Ishikawa (cell line): ENCODE results near the gene THRAP3.

Source experiments
- CREB1 ChIP-seq: IDR thresholded peaks from 2 replicates; pipeline ENCODE4 v1.6.1; 2012; ENCODE audit warnings: low read depth
- EGR1 ChIP-seq: IDR thresholded peaks from 2 replicates; pipeline ENCODE4 v1.6.1; 2012
- EP300 ChIP-seq: IDR thresholded peaks from 2 replicates; pipeline ENCODE4 v1.6.1; 2012; ENCODE audit warnings: borderline replicate concordance
- FOXM1 ChIP-seq: IDR thresholded peaks from 2 replicates; pipeline ENCODE4 v1.6.1; 2012; ENCODE audit warnings: low read depth, borderline replicate concordance
- NFIC ChIP-seq: IDR thresholded peaks from 2 replicates; pipeline ENCODE4 v1.6.1; 2012
- RAD21 ChIP-seq: IDR thresholded peaks from 2 replicates; pipeline ENCODE4 v1.6.1; 2012; ENCODE audit warnings: low read depth
- REST ChIP-seq: IDR thresholded peaks from 2 replicates; pipeline ENCODE4 v1.6.1; 2012; ENCODE audit warnings: low read depth, mild to moderate bottlenecking
- TAF1 ChIP-seq: IDR thresholded peaks from 2 replicates; pipeline ENCODE4 v1.6.1; 2012; ENCODE audit warnings: low read depth, mild to moderate bottlenecking
- TEAD4 ChIP-seq: IDR thresholded peaks from 2 replicates; pipeline ENCODE4 v1.6.1; 2012
- USF1 ChIP-seq: IDR thresholded peaks from 2 replicates; pipeline ENCODE4 v1.6.1; 2012
- YY1 ChIP-seq: IDR thresholded peaks from 2 replicates; pipeline ENCODE4 v1.6.1; 2012; ENCODE audit warnings: low read depth
- TF ChIP-seq, protein P1 (sequence below): IDR thresholded peaks from 2 replicates; pipeline ENCODE4 v1.6.1; 2012

DNA sequence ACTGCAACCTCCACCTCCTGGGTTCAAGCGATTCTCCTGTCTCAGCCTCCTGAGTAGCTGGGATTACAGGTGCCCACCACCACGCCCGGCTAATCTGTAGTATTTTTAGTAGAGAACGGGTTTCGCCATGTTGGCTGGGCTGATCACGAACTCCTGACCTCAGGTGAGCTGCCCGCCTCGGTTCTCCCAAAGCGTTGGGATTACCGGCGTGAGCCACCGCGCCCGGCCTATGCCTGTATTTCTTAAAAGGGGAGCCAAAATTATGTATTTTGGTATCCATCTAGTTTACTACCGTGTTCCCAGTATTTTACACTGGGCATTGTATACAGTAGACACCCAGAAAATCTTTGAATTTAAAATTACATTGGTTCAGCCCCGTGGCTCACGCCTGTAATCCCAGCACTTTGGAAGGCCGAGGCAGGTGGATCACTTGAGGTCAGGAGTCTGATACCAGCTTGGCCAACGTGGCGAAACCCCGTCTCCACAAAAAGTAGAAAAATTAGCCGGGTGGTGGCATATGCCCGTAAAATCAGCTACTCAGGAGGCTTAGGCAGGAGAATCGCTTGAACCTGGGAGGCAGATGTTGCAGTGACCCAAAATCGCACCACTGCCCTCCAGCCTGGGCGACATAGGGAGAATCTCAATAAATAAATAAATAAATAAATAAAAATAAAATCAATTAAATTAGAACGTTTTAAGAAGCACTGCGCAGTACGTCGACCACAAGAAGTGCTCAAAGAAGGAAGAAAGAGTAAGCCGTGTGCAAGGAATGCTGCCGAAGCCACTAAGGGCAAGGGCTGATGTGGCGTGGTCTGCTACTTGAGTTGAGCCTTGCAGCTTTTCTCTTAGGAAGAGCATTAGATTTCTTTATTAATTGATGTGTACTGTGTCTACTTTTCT is 1.5 kb upstream of the THRAP3 start:
- TF ChIP-seq TEAD4, result no peak
- TF ChIP-seq EP300, result no peak
- no peak for TF ChIP-seq RAD21
- TF ChIP-seq FOXM1, result no peak
- TF ChIP-seq, protein P1, sequence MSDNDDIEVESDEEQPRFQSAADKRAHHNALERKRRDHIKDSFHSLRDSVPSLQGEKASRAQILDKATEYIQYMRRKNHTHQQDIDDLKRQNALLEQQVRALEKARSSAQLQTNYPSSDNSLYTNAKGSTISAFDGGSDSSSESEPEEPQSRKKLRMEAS, result no peak
- TF ChIP-seq REST, result no peak
- TF ChIP-seq USF1, result no peak
- TF ChIP-seq NFIC, result no peak
- no peak for TF ChIP-seq TAF1
- TF ChIP-seq YY1, result no peak
- no peak for TF ChIP-seq EGR1
- no peak for TF ChIP-seq CREB1
